H1 (cell line): Measurements from ENCODE around the gene AKR1D1. TPM values are rescaled to one million over a fixed set of nuclear protein-coding genes. Genes with fewer than 3 reads are reported as not detected.

Experiments used
- CTCF ChIA-PET: fragments of 300-600 bp; sonication (Branson Sonifier 250); formaldehyde crosslinking; loops from one replicate; lab custom pipeline; 2021; ENCODE audit not compliant: partially characterized antibody; lab: Charles Lee
- POLR2A ChIA-PET: fragments of 300-600 bp; sonication (Branson Sonifier 250); formaldehyde crosslinking; loops from one replicate; lab custom pipeline; 2021; ENCODE audit warnings: inconsistent platforms; ENCODE audit not compliant: partially characterized antibody; lab: Charles Lee
- DNase-seq, 2 experiments: peaks; one replicate each; pipeline versions ENCODE4 v3.0.0 to v3.0.0-alpha.2; 2010 to 2022; ENCODE audit warnings: low spot score in 2 of 2, low read depth in 1 of 2, mixed read lengths in 1 of 2
- FAIRE-seq: peaks from 2 replicates; lab custom pipeline; 2011; peaks lifted over from hg19 to GRCh38; lab: Jason Lieb, UNC
- H2AFZ ChIP-seq: 2 replicates; pipeline ENCODE4 v1.8.1; 2012; ENCODE audit warnings: low read length, inconsistent platforms
- H2AK5ac ChIP-seq: 2 replicates; pipeline ENCODE4 v1.6.1; 2013; ENCODE audit warnings: low read depth, low read length
- H2BK120ac ChIP-seq: replicated peaks from 2 replicates; pipeline ENCODE3; 2013; ENCODE audit warnings: low read depth, low read length, inconsistent platforms
- H2BK12ac ChIP-seq: 2 replicates; pipeline ENCODE4 v1.6.1; 2013; ENCODE audit warnings: low read depth, low read length
- H2BK15ac ChIP-seq: 2 replicates; pipeline ENCODE4 v1.6.1; 2013; ENCODE audit warnings: low read length
- H2BK20ac ChIP-seq: 2 replicates; pipeline ENCODE4 v1.6.1; 2013; ENCODE audit warnings: low read length
- H2BK5ac ChIP-seq: 2 replicates; pipeline ENCODE4 v1.6.1; 2013; ENCODE audit warnings: low read depth, low read length
- H3K14ac ChIP-seq: 2 replicates; pipeline ENCODE4 v1.6.1; 2013; ENCODE audit warnings: inconsistent platforms; ENCODE audit not compliant: insufficient read length
- H3K18ac ChIP-seq: 2 replicates; pipeline ENCODE4 v1.6.1; 2013; ENCODE audit warnings: low read length; ENCODE audit errors: extremely low read depth
- H3K23ac ChIP-seq: 2 replicates; pipeline ENCODE4 v1.6.1; 2013; ENCODE audit warnings: inconsistent platforms; ENCODE audit not compliant: insufficient read length
- H3K23me2 ChIP-seq: 2 replicates; pipeline ENCODE4 v1.6.1; 2013; ENCODE audit warnings: low read depth, low read length
- H3K27ac ChIP-seq: 2 replicates; pipeline ENCODE4 v1.6.1; 2011; ENCODE audit warnings: low read depth, low read length, inconsistent platforms
- H3K27me3 ChIP-seq, 4 experiments: replicated peaks in 1 of 4; 1 replicate in 1 of 4; 2 replicates in 3 of 4; pipeline versions ENCODE4 v1.6.1 to v1.8.1; 2011 to 2013; ENCODE audit warnings: low read length in 3 of 4, mild to moderate bottlenecking in 3 of 4, inconsistent platforms in 2 of 4, mixed read lengths in 2 of 4, moderate library complexity in 1 of 4; ENCODE audit not compliant: control insufficient read depth in 3 of 4, insufficient read depth in 3 of 4; ENCODE audit errors: extremely low read depth in 1 of 4
- H3K36me3 ChIP-seq, 4 experiments: 2 replicates each; pipeline versions ENCODE4 v1.6.1 to v1.8.1; 2011 to 2013; ENCODE audit warnings: mild to moderate bottlenecking in 4 of 4, low read length in 3 of 4, moderate library complexity in 2 of 4, control low read depth in 1 of 4, inconsistent platforms in 1 of 4; ENCODE audit not compliant: insufficient read depth in 4 of 4, control insufficient read depth in 2 of 4
- H3K4ac ChIP-seq: replicated peaks from 2 replicates; pipeline ENCODE3; 2013; ENCODE audit warnings: low read length, low read depth, mixed read lengths, inconsistent platforms; ENCODE audit not compliant: insufficient read length
- H3K4me1 ChIP-seq, 4 experiments: replicated peaks in 1 of 4; 1 replicate in 1 of 4; 2 replicates in 3 of 4; pipeline versions ENCODE4 v1.6.1 to v1.8.1; 2011 to 2013; ENCODE audit warnings: low read length in 3 of 4, inconsistent platforms in 2 of 4, mixed read lengths in 1 of 4; ENCODE audit not compliant: insufficient read depth in 4 of 4, control insufficient read depth in 3 of 4
- H3K4me2 ChIP-seq, 2 experiments: 2 replicates each; pipeline versions ENCODE4 v1.6.1 to v1.8.1; 2011 to 2013; ENCODE audit warnings: low read depth in 2 of 2, low read length in 2 of 2, control low read depth in 1 of 2, inconsistent platforms in 1 of 2, mild to moderate bottlenecking in 1 of 2; ENCODE audit not compliant: insufficient read depth in 1 of 2
- H3K4me3 ChIP-seq, 4 experiments: fragments of 200-600, 300-600 bp in 1 of 4; sonication (generic), shearing (Covaris generic), sonication (Bioruptor Twin) in 1 of 4; 2 replicates each; pipeline versions ENCODE4 v1.5.1 to v1.8.1; 2011 to 2016; ENCODE audit warnings: low read length in 4 of 4, low read depth in 3 of 4, control low read depth in 2 of 4, inconsistent platforms in 2 of 4, mild to moderate bottlenecking in 2 of 4, mixed read lengths in 1 of 4, moderate library complexity in 1 of 4; ENCODE audit not compliant: insufficient read depth in 2 of 4; ENCODE audit errors: extremely low read depth in 1 of 4
- H3K56ac ChIP-seq: replicated peaks from 2 replicates; pipeline ENCODE3; 2013; ENCODE audit warnings: low read depth, mild to moderate bottlenecking, mixed read lengths, low read length, inconsistent platforms; ENCODE audit not compliant: insufficient read length
- H3K79me1 ChIP-seq: 2 replicates; pipeline ENCODE4 v1.6.1; 2013; ENCODE audit warnings: low read depth, low read length, control low read depth
- H3K79me2 ChIP-seq, 2 experiments: 2 replicates each; pipeline versions ENCODE4 v1.6.1 to v1.8.1; 2012 to 2013; ENCODE audit warnings: low read length in 2 of 2, mild to moderate bottlenecking in 2 of 2, inconsistent platforms in 1 of 2; ENCODE audit not compliant: insufficient read depth in 2 of 2, control insufficient read depth in 1 of 2
- H3K9ac ChIP-seq, 4 experiments: replicated peaks in 1 of 4; 1 replicate in 1 of 4; 2 replicates in 3 of 4; pipeline versions ENCODE4 v1.6.1 to v1.8.1; 2011 to 2013; ENCODE audit warnings: low read depth in 3 of 4, low read length in 3 of 4, control low read depth in 2 of 4, mild to moderate bottlenecking in 2 of 4, moderate library complexity in 2 of 4, inconsistent platforms in 1 of 4; ENCODE audit errors: extremely low read depth in 1 of 4
- H3K9me3 ChIP-seq, 2 experiments: 2 replicates each; pipeline versions ENCODE4 v1.6.1 to v1.8.1; 2012 to 2013; ENCODE audit warnings: mild to moderate bottlenecking in 2 of 2, moderate library complexity in 2 of 2, control low read depth in 1 of 2, inconsistent platforms in 1 of 2, low read depth in 1 of 2, low read length in 1 of 2, mixed read lengths in 1 of 2; ENCODE audit not compliant: insufficient read depth in 2 of 2
- H4K20me1 ChIP-seq, 2 experiments: replicated peaks in 1 of 2; 2 replicates each; pipeline versions ENCODE3 to v1.8.1; 2011 to 2013; ENCODE audit warnings: inconsistent platforms in 2 of 2, low read length in 2 of 2, mild to moderate bottlenecking in 1 of 2; ENCODE audit not compliant: insufficient read depth in 2 of 2, control insufficient read depth in 1 of 2
- H4K5ac ChIP-seq: 2 replicates; pipeline ENCODE4 v1.6.1; 2013; ENCODE audit warnings: low read length, low read depth, mixed read lengths, inconsistent platforms; ENCODE audit not compliant: insufficient read length
- H4K8ac ChIP-seq: 2 replicates; pipeline ENCODE4 v1.8.0; 2013; ENCODE audit warnings: mild to moderate bottlenecking, moderate library complexity, low read length, inconsistent platforms; ENCODE audit not compliant: insufficient read depth; ENCODE audit errors: extremely low read depth
- H4K91ac ChIP-seq: replicated peaks from 2 replicates; pipeline ENCODE3; 2013; ENCODE audit warnings: low read length, mixed read lengths, inconsistent platforms; ENCODE audit not compliant: insufficient read length
- BRCA1 ChIP-seq: IDR thresholded peaks from 2 replicates; pipeline ENCODE4 v1.6.1; 2012; ENCODE audit warnings: low read depth, low read length, improper control_type of control experiment
- CREB1 ChIP-seq: IDR thresholded peaks from 2 replicates; pipeline ENCODE4 v1.6.1; 2012; ENCODE audit warnings: inconsistent platforms
- CTBP2 ChIP-seq: IDR thresholded peaks from 2 replicates; pipeline ENCODE4 v1.7.0; 2011; ENCODE audit warnings: borderline replicate concordance, mild to moderate bottlenecking, moderate library complexity, mixed read lengths, low read length; ENCODE audit not compliant: insufficient read depth, insufficient read length
- JUN ChIP-seq: IDR thresholded peaks from 2 replicates; pipeline ENCODE4 v1.6.1; 2011; ENCODE audit warnings: low read depth, mild to moderate bottlenecking, improper control_type of control experiment, low read length
- POLR2A ChIP-seq, 2 experiments: IDR thresholded peaks; 1 replicate in 1 of 2; 2 replicates in 1 of 2; pipeline ENCODE4 v1.6.1; 2011; ENCODE audit warnings: low read depth in 2 of 2, low read length in 2 of 2, mild to moderate bottlenecking in 2 of 2; ENCODE audit errors: control extremely low read depth in 1 of 2
- POLR2AphosphoS5 ChIP-seq: IDR thresholded peaks from 2 replicates; pipeline ENCODE4 v1.6.1; 2011; ENCODE audit warnings: low read depth, low read length
- RXRA ChIP-seq: IDR thresholded peaks from 2 replicates; pipeline ENCODE4 v1.6.1; 2011; ENCODE audit warnings: low read depth, mild to moderate bottlenecking, low read length, moderate library complexity; ENCODE audit not compliant: insufficient read depth
- SAP30 ChIP-seq: fragments of 300-600 bp; sonication (generic); IDR thresholded peaks from 2 replicates; pipeline ENCODE4 v1.7.1; 2012; ENCODE audit warnings: low read length, moderate library complexity, mild to moderate bottlenecking, inconsistent platforms; ENCODE audit not compliant: insufficient read depth, insufficient replicate concordance
- WGBS, 2 experiments: shearing (Covaris generic) in 1 of 2; methylation state at CpG; one replicate each; pipeline versions ENCODE4 v1.1.6 to v1.1.7; 2013 to 2015; ENCODE audit warnings: low lambda C conversion rate in 2 of 2, mixed read lengths in 2 of 2, inconsistent platforms in 1 of 2, low coverage in 1 of 2, missing lambda C conversion rate in 1 of 2; ENCODE audit not compliant: insufficient replicate concordance in 2 of 2, insufficient coverage in 1 of 2, insufficient read length in 1 of 2; ENCODE audit errors: extremely low coverage in 1 of 2, missing lambda C conversion rate in 1 of 2; 5-methylcytosine and 5-hydroxymethylcytosine counted together
- polyA plus RNA-seq, 7 experiments: library from polyadenylated mRNA; depleted of rRNA in 3 of 7; stranded (reverse) in 5 of 7; unstranded in 2 of 7; fragments of >200 nt in 5 of 7; fragments of 200-250 nt in 2 of 7; gene quantifications; 1 replicate in 5 of 7; 2 replicates in 1 of 7; 4 replicates in 1 of 7; pipeline versions ENCODE4 v1.2.1 to v1.2.3, GENCODE V29; 2011 to 2013; ENCODE audit warnings: missing spikeins in 2 of 7, mixed read lengths in 2 of 7
- total RNA-seq: library from RNA; stranded (reverse); fragmentation: NEBNext Ultra II Directional; extraction: Animal tissue kit (Norgen Biotek cat#: 25700); gene quantifications from 2 replicates; pipeline ENCODE4 v1.2.1, GENCODE V29; 2021

The AKR1D1 gene
- total and polyA plus RNA-seq, 2 of the 8 experiments (the other 6 are each of a cell fraction or from before 2014, with no cell fraction given) = not detected

DNA sequence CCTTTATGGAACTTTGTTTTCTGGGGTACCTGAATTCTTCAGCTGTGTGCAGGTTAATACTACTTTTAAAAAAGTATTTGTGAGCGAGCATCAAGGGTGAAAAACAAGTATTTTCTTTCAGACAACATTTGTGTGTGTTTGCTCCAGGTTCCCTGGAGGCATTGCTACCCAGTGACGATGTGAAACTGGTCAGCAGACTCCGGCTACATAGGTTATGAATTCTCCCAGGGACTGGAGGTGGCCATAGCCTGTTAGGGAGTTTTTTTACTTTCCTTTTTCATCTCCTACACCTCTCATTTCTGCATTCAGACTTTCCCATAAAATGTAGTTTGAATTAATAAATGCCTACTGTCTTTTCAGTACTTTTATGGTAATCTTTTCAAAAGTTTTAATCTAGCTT, 7.6 kb downstream of the AKR1D1 start:
- CTCF ChIA-PET = no interaction called here
- TF ChIP-seq BRCA1 (no peak), JUN (no peak), RXRA (no peak), CTBP2 (no peak), SAP30 (no peak), CREB1 (no peak), POLR2AphosphoS5 (no peak), POLR2A (IDR thresholded peaks at IDR 0.05; ENCODE audit: control extremely low read depth in 1 of 2, low read depth in 2 of 2, low read length in 2 of 2) (no peak)

More for the DNA sequence above, 7.6 kb downstream of the AKR1D1 start:
- Histone ChIP-seq H4K20me1 (no peaks in the 10 kb centered on the region), H4K5ac (no peak overlapping the region), H3K9me3 (no peaks in the 10 kb centered on the region), H3K4me3 (no peak overlapping the region), H2BK120ac (no peak overlapping the region), H3K4me1 (no peaks in the 10 kb centered on the region), H3K14ac (no peak overlapping the region), H3K23ac (no peak overlapping the region), H2AFZ (no peak overlapping the region), H2BK5ac (no peak overlapping the region), H4K8ac (no peak overlapping the region), H3K9ac (no peak overlapping the region), H3K4ac (no peak overlapping the region), H3K56ac (no peak overlapping the region), H3K79me1 (no peaks in the 10 kb centered on the region), H3K27me3 (no peaks in the 10 kb centered on the region), H3K4me2 (no peak overlapping the region), H3K36me3 (no peaks in the 10 kb centered on the region), H2BK15ac (no peak overlapping the region), H2BK12ac (no peak overlapping the region), H3K18ac (no peak overlapping the region), H3K27ac (no peak overlapping the region), H4K91ac (no peak overlapping the region), H3K23me2 (no peaks in the 10 kb centered on the region), H2BK20ac (no peak overlapping the region), H2AK5ac (no peak overlapping the region), H3K79me2 (no peaks in the 10 kb centered on the region)
- WGBS, 2 experiments = 59% methylated on average over 3 of the region's 3 CpGs; no CpG with 5 or more reads in 1 of the 2 experiments
- POLR2A ChIA-PET = no interaction called here
- no peak for DNase-seq
- FAIRE-seq = no peak
